SK-N-SH treated with all-trans-retinoic acid at 6 μM for 48 hours (cell line): ENCODE results near the gene CDC14A.

Source experiments
- ARNTL ChIP-seq: fragments of 450-650 bp; formaldehyde crosslinking; IDR thresholded peaks from 2 replicates; pipeline ENCODE4 v1.5.0; 2020; ENCODE audit warnings: low read depth, mild to moderate bottlenecking, moderate library complexity, borderline replicate concordance
- CREB5 ChIP-seq: fragments of 250-450 bp; sonication (Bioruptor Pico); IDR thresholded peaks from 2 replicates; pipeline ENCODE4 v1.5.1; 2020; ENCODE audit warnings: low read depth, mild to moderate bottlenecking, moderate library complexity
- CSDC2 ChIP-seq: fragments of 250-450 bp; sonication (Bioruptor Pico); IDR thresholded peaks from 2 replicates; pipeline ENCODE4 v1.5.0; 2020; ENCODE audit warnings: mild to moderate bottlenecking, moderate library complexity
- CSRNP3 ChIP-seq: fragments of 250-450 bp; sonication (Bioruptor Pico); IDR thresholded peaks from 2 replicates; pipeline ENCODE4 v1.5.1; 2021; ENCODE audit warnings: mild to moderate bottlenecking, moderate library complexity
- ISL1 ChIP-seq: fragments of 250-450 bp; sonication (Bioruptor Pico); IDR thresholded peaks from 2 replicates; pipeline ENCODE4 v2.1.2; 2022; ENCODE audit warnings: mild to moderate bottlenecking, moderate library complexity
- OSR1 ChIP-seq: fragments of 250-450 bp; sonication (Bioruptor Pico); IDR thresholded peaks from 2 replicates; pipeline ENCODE4 v1.8.0; 2022; ENCODE audit warnings: moderate library complexity, mild to moderate bottlenecking, inconsistent platforms
- RARB ChIP-seq: fragments of 250-450 bp; sonication (Bioruptor Pico); IDR thresholded peaks from 2 replicates; pipeline ENCODE4 v1.8.0; 2021; ENCODE audit warnings: mild to moderate bottlenecking, moderate library complexity
- ZC3H10 ChIP-seq: fragments of 250-450 bp; sonication (Bioruptor Pico); IDR thresholded peaks from 2 replicates; pipeline ENCODE4 v1.5.1; 2021; ENCODE audit warnings: mild to moderate bottlenecking, moderate library complexity
- ZFP3 ChIP-seq: fragments of 250-450 bp; sonication (Bioruptor Pico); IDR thresholded peaks from 2 replicates; pipeline ENCODE4 v1.5.0; 2020; ENCODE audit warnings: mild to moderate bottlenecking, moderate library complexity
- ZNF70 ChIP-seq: fragments of 450-650 bp; formaldehyde crosslinking; IDR thresholded peaks from 2 replicates; pipeline ENCODE4 v1.5.0; 2020; ENCODE audit warnings: mild to moderate bottlenecking, moderate library complexity
- TF ChIP-seq, protein P1 (sequence below): fragments of 250-450 bp; sonication (Bioruptor Pico); IDR thresholded peaks from 2 replicates; pipeline ENCODE4 v1.8.0; 2021; ENCODE audit warnings: low read depth, mild to moderate bottlenecking, moderate library complexity, borderline replicate concordance

DNA sequence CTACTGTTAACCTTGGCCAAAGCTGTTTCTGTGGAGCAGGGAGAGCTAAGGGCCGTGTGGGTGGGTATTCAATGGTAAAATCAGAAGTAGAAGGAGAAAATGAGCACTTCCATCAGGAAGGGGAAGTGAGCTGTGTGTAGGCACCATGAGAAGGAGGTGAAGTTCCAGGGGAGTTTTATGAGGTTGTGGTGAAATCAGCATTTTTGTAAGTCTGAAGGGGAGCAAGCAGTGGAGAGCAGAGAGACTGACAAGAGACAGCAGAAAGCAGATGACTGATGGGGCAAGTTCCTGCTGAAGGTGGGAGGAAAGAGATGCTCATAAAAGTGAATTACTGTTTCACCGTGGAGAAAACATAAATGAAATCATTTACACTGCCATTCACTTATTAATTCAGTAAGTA, 183.0 kb downstream of the CDC14A start:
- TF ChIP-seq ZC3H10 (CRISPR knock-in tag) (no peak), CSRNP3 (CRISPR knock-in tag) (no peak), ZNF70 (CRISPR knock-in tag) (no peak), ZFP3 (no peak), OSR1 (CRISPR knock-in tag) (no peak), ARNTL (no peak), RARB (no peak), CSDC2 (CRISPR knock-in tag) (no peak), CREB5 (no peak), ISL1 (no peak)
- TF ChIP-seq, protein P1, sequence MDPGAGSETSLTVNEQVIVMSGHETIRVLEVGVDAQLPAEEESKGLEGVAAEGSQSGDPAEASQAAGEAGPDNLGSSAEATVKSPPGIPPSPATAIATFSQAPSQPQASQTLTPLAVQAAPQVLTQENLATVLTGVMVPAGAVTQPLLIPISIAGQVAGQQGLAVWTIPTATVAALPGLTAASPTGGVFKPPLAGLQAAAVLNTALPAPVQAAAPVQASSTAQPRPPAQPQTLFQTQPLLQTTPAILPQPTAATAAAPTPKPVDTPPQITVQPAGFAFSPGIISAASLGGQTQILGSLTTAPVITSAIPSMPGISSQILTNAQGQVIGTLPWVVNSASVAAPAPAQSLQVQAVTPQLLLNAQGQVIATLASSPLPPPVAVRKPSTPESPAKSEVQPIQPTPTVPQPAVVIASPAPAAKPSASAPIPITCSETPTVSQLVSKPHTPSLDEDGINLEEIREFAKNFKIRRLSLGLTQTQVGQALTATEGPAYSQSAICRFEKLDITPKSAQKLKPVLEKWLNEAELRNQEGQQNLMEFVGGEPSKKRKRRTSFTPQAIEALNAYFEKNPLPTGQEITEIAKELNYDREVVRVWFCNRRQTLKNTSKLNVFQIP = no peak
